GM19035 (cell line): ENCODE data around the gene CCND1.
"Not testable (repeated sequence)": the region's sequence is repeated elsewhere in the genome, so short reads cannot be mapped to it uniquely, and the experiment has no call there.

Experiments used
- ATAC-seq: cut with Tn5 transposase; IDR thresholded peaks from one replicate; pipeline ENCODE4 v1.9.1; 2021; ENCODE audit not compliant: unreplicated experiment

CCND1 gene

GRCh38 chr11:69617682-69618081, 23.3 kb upstream of the CCND1 start:
- ATAC-seq, result no peak

- ATAC-seq, result no peak
These were observed 22.7 kb upstream of the CCND1 start for GRCh38 chr11:69618237-69618636.

GRCh38 chr11:69620683-69621290, 20.2 kb upstream of the CCND1 start:
- no peak for ATAC-seq

- not testable (repeated sequence) for ATAC-seq
These were observed 18.8 kb upstream of the CCND1 start for GRCh38 chr11:69622097-69622681.

- ATAC-seq, result no peak
These were observed 16.7 kb upstream of the CCND1 start for GRCh38 chr11:69624293-69624692.

- ATAC-seq, result no peak
These were observed 15.5 kb upstream of the CCND1 start for GRCh38 chr11:69625476-69625875.

GRCh38 chr11:69627551-69627950, 13.4 kb upstream of the CCND1 start:
- no peak for ATAC-seq

GRCh38 chr11:69630017-69630416, 10.9 kb upstream of the CCND1 start:
- no peak for ATAC-seq

- ATAC-seq, result no peak
These were observed 10.5 kb upstream of the CCND1 start for GRCh38 chr11:69630424-69630823.

GRCh38 chr11:69632900-69633299, 8.1 kb upstream of the CCND1 start:
- no peak for ATAC-seq

- ATAC-seq, result no peak
These were observed 6.9 kb upstream of the CCND1 start for GRCh38 chr11:69634069-69634468.

GRCh38 chr11:69634590-69634989, 6.4 kb upstream of the CCND1 start:
- no peak for ATAC-seq

GRCh38 chr11:69635195-69635594, 5.8 kb upstream of the CCND1 start:
- no peak for ATAC-seq

GRCh38 chr11:69635804-69636511, 5.0 kb upstream of the CCND1 start:
- ATAC-seq, result no peak

- ATAC-seq, result no peak
These were observed 4.3 kb upstream of the CCND1 start for GRCh38 chr11:69636512-69637197.

- ATAC-seq, result no peak
These were observed 3.6 kb upstream of the CCND1 start for GRCh38 chr11:69637198-69637940.

GRCh38 chr11:69637941-69638871, 2.8 kb upstream of the CCND1 start:
- ATAC-seq, result no peak

GRCh38 chr11:69638941-69639681, 1.8 kb upstream of the CCND1 start:
- no peak for ATAC-seq

- ATAC-seq, result no peak
These were observed 1.1 kb upstream of the CCND1 start for GRCh38 chr11:69639831-69640230.
